HUES48 (cell line): ENCODE results near the gene VPS54.
"Not testable (repeated sequence)": the region's sequence is repeated elsewhere in the genome, so short reads cannot be mapped to it uniquely, and the experiment has no call there.

Experiments used
- H3K27ac ChIP-seq: one replicate; pipeline ENCODE4 v1.7.0; 2013; ENCODE audit warnings: low read depth, low read length, inconsistent platforms
- H3K27me3 ChIP-seq: 2 replicates; pipeline ENCODE4 v1.6.1; 2013; ENCODE audit warnings: mild to moderate bottlenecking, low read length; ENCODE audit not compliant: control insufficient read depth, insufficient read depth
- H3K36me3 ChIP-seq: 2 replicates; pipeline ENCODE4 v1.6.1; 2013; ENCODE audit warnings: low read length; ENCODE audit not compliant: control insufficient read depth, insufficient read depth
- H3K4me1 ChIP-seq: 2 replicates; pipeline ENCODE4 v1.6.1; 2013; ENCODE audit warnings: mild to moderate bottlenecking, low read length; ENCODE audit not compliant: control insufficient read depth, insufficient read depth
- H3K4me3 ChIP-seq: 2 replicates; pipeline ENCODE4 v1.5.1; 2013; ENCODE audit warnings: mild to moderate bottlenecking, low read depth, low read length
- H3K9ac ChIP-seq: 2 replicates; pipeline ENCODE4 v1.6.1; 2013; ENCODE audit warnings: mild to moderate bottlenecking, low read depth, low read length, moderate library complexity
- H3K9me3 ChIP-seq: 2 replicates; pipeline ENCODE4 v1.6.1; 2013; ENCODE audit warnings: low read length; ENCODE audit not compliant: control insufficient read depth, insufficient read depth

VPS54 gene

DNA sequence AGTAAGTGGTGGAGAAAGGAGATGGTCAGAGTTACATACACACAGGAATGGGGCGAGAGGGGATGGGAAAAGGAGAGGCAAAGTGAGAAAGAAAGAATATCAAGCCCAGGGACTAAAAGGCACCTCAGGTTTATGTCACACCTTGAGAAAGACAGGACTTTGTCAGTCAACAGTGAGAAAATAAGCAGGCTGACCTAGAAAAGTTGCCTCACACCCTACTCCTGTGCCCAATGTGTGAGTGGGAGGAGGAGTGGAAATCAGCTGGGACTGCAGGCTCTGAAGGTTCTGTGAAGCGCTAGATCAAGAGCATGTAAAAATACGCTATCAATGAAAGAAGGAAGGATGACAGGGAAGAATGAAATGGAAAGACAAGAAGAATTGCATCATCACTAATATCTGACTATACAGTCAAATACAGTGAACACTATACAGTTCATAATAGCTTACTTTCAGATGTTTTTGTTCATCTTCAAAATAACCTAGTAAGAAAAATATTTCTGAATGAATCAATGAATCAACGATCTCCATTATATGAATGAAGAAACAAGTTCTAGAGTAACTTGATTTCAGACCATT lies 10.7 kb downstream of the VPS54 start:
- H3K9ac ChIP-seq = no peak overlapping the region
- H3K27ac ChIP-seq = no peak overlapping the region
- no peaks in the 10 kb centered on the region for H3K27me3 ChIP-seq
- H3K4me3 ChIP-seq = no peak overlapping the region
- no peaks in the 10 kb centered on the region for H3K36me3 ChIP-seq
- H3K4me1 ChIP-seq = no peaks in the 10 kb centered on the region
- no peaks in the 10 kb centered on the region for H3K9me3 ChIP-seq

DNA sequence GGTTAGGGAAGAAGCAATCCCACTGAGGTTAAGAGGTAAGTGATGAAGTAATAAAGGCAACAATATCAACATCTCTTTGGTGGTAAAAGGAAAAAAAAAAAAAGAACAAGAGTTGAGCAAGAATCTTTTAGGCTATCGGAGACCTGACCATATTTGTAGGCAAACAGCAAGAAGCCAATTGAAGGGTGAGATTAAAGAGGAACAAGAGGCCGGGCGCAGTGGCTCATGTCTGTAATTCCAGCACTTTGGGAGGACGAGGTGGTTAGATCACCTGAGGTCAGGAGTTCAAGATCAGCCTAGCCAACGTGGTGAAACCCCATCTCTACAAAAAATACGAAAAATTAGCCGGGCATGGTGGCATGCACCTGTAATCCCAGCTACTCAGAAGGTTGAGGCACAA lies 11.3 kb downstream of the VPS54 start:
- H3K9me3 ChIP-seq = no peaks in the 10 kb centered on the region
- no peaks in the 10 kb centered on the region for H3K4me1 ChIP-seq

DNA sequence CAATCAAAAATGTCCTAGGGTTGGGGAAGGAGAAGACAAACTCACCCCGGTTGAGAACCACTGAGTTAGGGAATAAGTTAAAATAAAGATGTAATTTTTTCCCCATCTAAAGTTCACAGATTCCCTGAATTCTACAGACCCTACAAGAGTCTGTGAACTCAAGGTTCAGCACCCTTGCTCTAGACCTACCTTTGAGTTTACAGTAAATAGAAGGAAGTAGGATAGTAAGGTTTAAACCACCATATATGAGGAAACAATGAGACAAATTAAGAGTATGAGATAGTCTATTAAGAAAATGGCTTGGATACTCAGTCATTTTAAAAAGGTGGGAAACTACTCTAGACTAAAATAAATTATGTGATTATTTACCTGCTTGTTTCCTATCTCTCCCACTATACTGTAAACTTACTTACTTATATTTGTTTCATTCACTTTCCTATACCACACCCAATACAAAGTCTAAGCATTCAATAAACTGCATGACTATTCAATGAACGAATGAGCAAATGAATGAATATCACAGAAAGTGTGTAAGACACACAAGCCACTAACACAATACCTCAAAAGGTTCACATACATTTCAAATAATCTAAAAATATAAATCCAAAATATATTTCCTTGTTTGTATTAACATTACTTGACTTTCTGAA lies 13.4 kb downstream of the VPS54 start:
- H3K27ac ChIP-seq = no peak overlapping the region
- no peaks in the 10 kb centered on the region for H3K9me3 ChIP-seq
- no peaks in the 10 kb centered on the region for H3K36me3 ChIP-seq
- no peak overlapping the region for H3K4me3 ChIP-seq
- H3K9ac ChIP-seq = no peak overlapping the region
- no peaks in the 10 kb centered on the region for H3K4me1 ChIP-seq
- H3K27me3 ChIP-seq = no peaks in the 10 kb centered on the region

More for the DNA sequence above, 11.3 kb downstream of the VPS54 start:
- Histone ChIP-seq H3K27ac (no peak overlapping the region), H3K27me3 (no peaks in the 10 kb centered on the region), H3K9ac (no peak overlapping the region), H3K36me3 (no peaks in the 10 kb centered on the region), H3K4me3 (no peak overlapping the region)

DNA sequence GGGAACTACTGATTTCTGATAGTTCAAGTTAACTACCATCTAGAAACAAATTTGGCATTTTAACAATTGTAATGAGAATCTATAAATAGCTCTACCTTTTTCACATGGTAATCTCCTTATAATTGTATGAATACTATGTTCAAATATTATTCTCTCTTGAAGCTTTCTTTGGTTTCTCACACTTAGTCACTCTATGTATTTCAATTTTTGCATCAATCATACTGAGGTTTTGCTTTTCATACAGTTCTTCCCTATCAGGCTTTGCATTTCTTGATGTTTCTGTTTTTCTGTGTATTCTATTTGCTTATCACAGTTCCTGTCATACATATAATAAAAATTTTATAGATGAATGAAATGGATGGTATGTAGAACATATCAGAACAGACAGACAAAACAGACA lies 16.0 kb downstream of the VPS54 start:
- H3K36me3 ChIP-seq = no peaks in the 10 kb centered on the region
- no peaks in the 10 kb centered on the region for H3K4me1 ChIP-seq
- no peak overlapping the region for H3K4me3 ChIP-seq
- H3K27ac ChIP-seq = no peak overlapping the region
- H3K9ac ChIP-seq = no peak overlapping the region
- peaks cover 1% of the 10 kb centered on the region; the same call in 1 of the 2 replicates for H3K9me3 ChIP-seq
- H3K27me3 ChIP-seq = no peaks in the 10 kb centered on the region

DNA sequence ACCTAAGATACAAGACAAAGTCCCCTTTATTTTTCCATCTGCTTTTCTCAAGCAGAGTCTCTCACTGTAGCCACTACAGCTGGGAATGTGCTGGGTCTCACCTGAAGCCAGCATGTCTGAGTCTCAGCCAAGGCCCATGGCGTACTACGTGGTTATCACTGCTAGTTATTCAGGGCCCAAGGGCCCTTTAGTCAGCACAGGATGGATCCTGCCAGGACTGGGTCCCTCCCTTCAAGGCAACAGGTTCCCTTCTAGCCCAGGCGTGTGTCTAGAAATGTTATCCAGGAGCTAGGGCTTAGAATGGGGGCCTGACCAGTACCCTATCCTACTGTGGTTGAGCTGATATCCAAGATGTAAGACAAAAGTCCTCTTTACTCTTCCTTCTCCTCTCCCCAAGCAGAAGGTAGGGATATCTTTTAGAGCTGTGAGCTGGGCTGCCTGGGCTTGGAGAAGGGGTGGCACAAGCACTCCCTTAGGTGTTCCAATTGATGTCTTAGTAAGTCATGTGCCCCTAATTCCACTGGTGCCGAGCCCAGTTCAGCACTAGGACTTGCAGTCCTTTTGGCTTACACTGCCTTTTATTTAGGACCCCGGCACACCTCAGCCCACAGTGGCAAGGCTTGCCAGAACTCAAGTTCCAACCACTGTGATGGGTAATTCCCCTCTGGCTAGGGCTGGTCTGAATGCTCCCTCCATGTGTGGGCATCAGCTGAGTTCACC lies 17.7 kb downstream of the VPS54 start:
- Histone ChIP-seq H3K9me3 (peaks cover 15% of the 10 kb centered on the region), H3K9ac (no peak overlapping the region), H3K4me3 (no peak overlapping the region), H3K27ac (no peak overlapping the region), H3K27me3 (no peaks in the 10 kb centered on the region), H3K4me1 (no peaks in the 10 kb centered on the region), H3K36me3 (no peaks in the 10 kb centered on the region)

DNA sequence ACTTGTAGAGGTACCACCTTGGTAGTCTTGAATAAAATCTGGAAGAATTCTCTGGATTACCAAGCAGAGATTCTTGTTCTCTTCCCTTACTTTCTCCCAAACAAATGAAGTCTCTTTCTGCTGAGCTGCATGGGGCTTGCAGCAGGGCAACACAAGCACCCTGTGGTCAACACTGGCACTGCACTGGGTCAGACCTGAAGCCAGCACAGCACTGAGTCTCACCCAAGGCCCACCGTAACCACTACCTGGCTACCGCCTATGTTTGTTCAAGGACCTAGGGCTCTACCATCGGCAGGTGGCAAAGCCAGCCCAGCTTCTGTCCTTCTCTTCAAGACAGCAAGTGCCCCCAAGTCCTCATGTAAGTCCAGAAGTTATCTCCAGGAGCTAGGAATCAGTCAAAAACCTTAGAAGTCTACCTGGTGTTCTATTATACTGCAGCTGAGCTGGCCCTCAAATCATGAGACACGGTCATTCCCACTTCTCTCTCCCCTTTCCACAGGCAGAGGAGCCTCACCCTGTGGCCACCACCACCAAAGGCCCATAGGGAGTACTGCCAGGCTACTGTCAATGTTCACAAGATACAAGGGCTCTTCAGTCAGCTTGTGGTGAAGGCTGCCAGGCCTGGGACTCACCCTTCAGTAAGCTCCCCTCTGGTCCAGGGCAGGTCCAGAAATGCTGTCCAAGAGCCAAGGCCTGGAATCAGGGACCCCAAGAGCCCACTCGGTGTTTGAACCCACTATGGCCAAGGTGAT lies 18.4 kb downstream of the VPS54 start:
- Histone ChIP-seq H3K9me3 (peaks cover 15% of the 10 kb centered on the region), H3K36me3 (no peaks in the 10 kb centered on the region)

DNA sequence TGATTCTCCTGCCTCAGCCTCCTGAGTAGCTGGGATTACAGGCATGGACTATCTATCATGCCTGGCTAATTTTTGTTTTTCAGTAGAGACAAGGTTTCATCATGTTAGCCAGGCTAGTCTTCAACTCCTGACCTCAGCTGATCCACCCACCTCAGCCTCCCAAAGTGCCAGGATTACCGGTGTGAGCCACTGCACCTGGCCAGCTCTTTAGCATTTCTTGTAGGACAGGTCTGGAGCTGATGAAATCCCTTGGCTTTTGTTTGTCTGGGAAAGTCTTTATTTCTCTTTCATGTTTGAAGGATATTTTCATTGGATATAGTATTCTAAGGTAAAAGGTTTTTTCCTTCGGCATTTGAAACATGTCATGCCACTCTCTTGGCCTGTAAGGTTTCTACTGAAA lies 20.2 kb downstream of the VPS54 start:
- no peaks in the 10 kb centered on the region for H3K36me3 ChIP-seq
- no peaks in the 10 kb centered on the region for H3K27me3 ChIP-seq
- H3K4me3 ChIP-seq = no peak overlapping the region
- peaks cover 15% of the 10 kb centered on the region for H3K9me3 ChIP-seq
- no peak overlapping the region for H3K9ac ChIP-seq
- H3K27ac ChIP-seq = no peak overlapping the region
- peaks cover 2% of the 10 kb centered on the region; the same call in 1 of the 2 replicates for H3K4me1 ChIP-seq

More for the DNA sequence above, 18.4 kb downstream of the VPS54 start:
- H3K27me3 ChIP-seq = no peaks in the 10 kb centered on the region
- no peak overlapping the region for H3K9ac ChIP-seq
- no peak overlapping the region for H3K4me3 ChIP-seq
- no peaks in the 10 kb centered on the region for H3K4me1 ChIP-seq
- H3K27ac ChIP-seq = no peak overlapping the region

DNA sequence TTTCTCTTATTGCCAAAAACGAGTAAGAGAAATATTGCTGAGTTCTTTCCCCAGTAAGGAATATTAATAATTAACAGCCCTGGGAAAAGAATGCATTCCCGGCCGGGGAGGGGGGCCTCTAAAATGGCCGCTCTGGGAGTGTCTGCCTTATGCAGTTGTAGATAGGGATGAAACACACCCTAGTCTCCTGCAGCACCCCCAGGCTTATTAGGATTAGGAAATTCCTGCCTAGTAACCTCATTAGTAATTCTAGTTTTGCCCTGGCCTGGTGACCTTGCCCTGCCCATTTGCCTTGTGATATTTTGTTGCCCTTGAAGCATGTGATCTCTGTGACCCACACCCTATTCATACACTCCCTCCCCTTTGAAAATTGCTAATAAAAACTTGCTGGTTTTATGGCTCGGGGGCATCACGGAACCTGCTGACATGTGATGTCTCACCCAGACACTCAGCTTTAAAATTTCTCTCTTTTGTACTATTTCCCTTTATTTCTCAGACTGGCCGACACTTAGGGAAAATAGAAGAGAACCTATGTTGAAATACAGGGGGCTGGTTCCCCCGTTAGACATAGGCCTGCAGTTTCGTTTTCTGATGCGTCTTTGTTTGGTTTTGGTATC lies 22.5 kb downstream of the VPS54 start:
- H3K9me3 ChIP-seq = peaks cover 15% of the 10 kb centered on the region
- H3K27ac ChIP-seq, H3K9ac ChIP-seq, H3K4me3 ChIP-seq, H3K4me1 ChIP-seq, H3K27me3 ChIP-seq, H3K36me3 ChIP-seq: not testable (repeated sequence)

DNA sequence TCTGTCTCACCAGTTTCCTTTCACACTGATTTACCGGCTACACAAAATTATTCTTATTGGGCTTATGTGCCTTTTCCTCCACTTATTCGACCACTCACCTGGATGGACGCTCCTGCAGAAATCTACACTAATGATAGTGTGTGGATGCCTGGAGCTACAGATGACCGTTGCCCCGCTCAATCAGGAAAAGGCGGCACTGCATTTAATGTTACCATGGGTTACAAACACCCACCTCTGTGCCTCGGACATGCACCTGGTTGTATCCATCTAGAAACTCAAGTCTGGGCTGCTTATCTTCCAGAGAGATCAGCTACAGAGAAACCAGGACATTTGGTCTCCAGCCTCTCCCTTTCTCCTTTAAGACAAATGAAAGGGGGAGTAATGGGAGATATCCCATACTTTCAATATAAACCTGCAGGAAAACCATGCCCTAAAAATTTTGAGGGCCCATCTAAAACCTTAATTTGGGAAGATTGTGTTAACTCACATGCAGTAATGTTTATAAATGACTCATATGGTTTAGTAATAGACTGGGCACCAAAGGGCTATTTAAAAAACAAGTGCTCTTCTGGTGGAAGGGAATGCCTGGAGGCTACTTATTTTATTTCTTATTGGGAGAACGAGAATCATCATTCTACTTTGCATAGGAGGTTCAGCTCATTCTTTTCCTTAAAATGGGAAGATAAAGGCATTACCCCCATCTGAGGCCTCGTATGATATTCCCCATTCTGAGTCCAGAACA lies 24.7 kb downstream of the VPS54 start:
- H3K4me3 ChIP-seq, H3K4me1 ChIP-seq, H3K9ac ChIP-seq, H3K27me3 ChIP-seq, H3K36me3 ChIP-seq, H3K27ac ChIP-seq: not testable (repeated sequence)
- peaks cover 15% of the 10 kb centered on the region for H3K9me3 ChIP-seq

DNA sequence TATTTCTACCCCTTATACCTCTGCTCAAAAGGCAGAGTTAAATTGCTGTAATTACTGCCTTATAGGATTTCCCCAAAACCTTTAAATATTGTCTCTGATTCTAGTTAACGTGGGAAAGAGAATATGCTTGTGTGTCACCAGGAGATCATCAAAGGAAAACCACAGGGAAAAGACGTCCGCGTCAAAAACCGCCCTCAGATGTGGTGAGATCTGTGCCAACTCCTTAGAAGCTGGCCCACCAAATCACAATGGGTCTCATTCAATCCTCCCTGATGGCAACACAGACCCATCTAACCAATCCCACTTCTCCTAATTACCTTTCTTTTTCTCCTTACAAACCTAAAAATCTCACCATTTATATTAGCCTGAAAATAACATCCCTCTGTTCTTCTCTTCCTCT lies 25.4 kb downstream of the VPS54 start:
- Histone ChIP-seq H3K27me3 (no peaks in the 10 kb centered on the region), H3K4me3 (no peak overlapping the region), H3K4me1 (peaks cover 6% of the 10 kb centered on the region; the same call in 1 of the 2 replicates), H3K36me3 (no peaks in the 10 kb centered on the region), H3K9ac (no peak overlapping the region), H3K27ac (no peak overlapping the region), H3K9me3 (peaks cover 15% of the 10 kb centered on the region)
